Keratinocyte (primary cell): ENCODE measurements around the gene CLNK. TPM values are rescaled to one million over a fixed set of nuclear protein-coding genes. Genes with fewer than 3 reads are reported as not detected.

ENCODE experiments used
- DNase-seq: peaks from one replicate; pipeline ENCODE4 v3.0.0-alpha.2; 2011; ENCODE audit warnings: low read depth, missing footprints, low spot score
- FAIRE-seq: peaks from 2 replicates; lab custom pipeline; 2011; peaks lifted over from hg19 to GRCh38; lab: Jason Lieb, UNC
- H2AFZ ChIP-seq: 2 replicates; pipeline ENCODE4 v1.6.0; 2012; ENCODE audit warnings: low read length, control low read depth, inconsistent platforms; ENCODE audit not compliant: control insufficient read depth
- H3K27ac ChIP-seq: 2 replicates; pipeline ENCODE4 v1.5.1; 2011; ENCODE audit warnings: low read length; ENCODE audit not compliant: control insufficient read depth, insufficient read depth
- H3K27me3 ChIP-seq: 3 replicates; pipeline ENCODE4 v1.6.0; 2011; ENCODE audit warnings: low read length; ENCODE audit not compliant: control insufficient read depth, insufficient read depth; ENCODE audit errors: extremely low read depth
- H3K36me3 ChIP-seq, 2 experiments: 2 replicates in 1 of 2; 3 replicates in 1 of 2; pipeline ENCODE4 v1.5.1; 2011; ENCODE audit warnings: low read length in 2 of 2, mild to moderate bottlenecking in 1 of 2; ENCODE audit not compliant: control insufficient read depth in 2 of 2, insufficient read depth in 2 of 2; ENCODE audit errors: extremely low read depth in 1 of 2
- H3K4me1 ChIP-seq: 3 replicates; pipeline ENCODE4 v1.5.1; 2011; ENCODE audit warnings: low read length; ENCODE audit not compliant: control insufficient read depth, insufficient read depth; ENCODE audit errors: extremely low read depth
- H3K4me2 ChIP-seq: 3 replicates; pipeline ENCODE4 v1.6.0; 2011; ENCODE audit warnings: low read depth, low read length; ENCODE audit not compliant: control insufficient read depth, insufficient read depth; ENCODE audit errors: extremely low read depth
- H3K4me3 ChIP-seq, 3 experiments: fragments of 200-600 bp in 1 of 3; sonication (generic) in 1 of 3; 2 replicates in 2 of 3; 3 replicates in 1 of 3; pipeline ENCODE4 v1.5.1; 2011 to 2016; ENCODE audit warnings: low read length in 3 of 3, mild to moderate bottlenecking in 3 of 3, control low read depth in 2 of 3, inconsistent platforms in 1 of 3, low read depth in 1 of 3, mixed read lengths in 1 of 3, mixed run types in 1 of 3, moderate library complexity in 1 of 3; ENCODE audit not compliant: control insufficient read depth in 2 of 3, insufficient read depth in 2 of 3; ENCODE audit errors: extremely low read depth in 1 of 3
- H3K79me2 ChIP-seq: 2 replicates; pipeline ENCODE4 v1.6.0; 2012; ENCODE audit warnings: low read length; ENCODE audit not compliant: control insufficient read depth, insufficient read depth
- H3K9ac ChIP-seq: 3 replicates; pipeline ENCODE4 v1.6.0; 2011; ENCODE audit warnings: low read length; ENCODE audit not compliant: control insufficient read depth, insufficient read depth; ENCODE audit errors: extremely low read depth
- H3K9me1 ChIP-seq: 3 replicates; pipeline ENCODE4 v1.6.0; 2011; ENCODE audit warnings: low read length; ENCODE audit not compliant: control insufficient read depth, insufficient read depth; ENCODE audit errors: extremely low read depth
- H3K9me3 ChIP-seq: 2 replicates; pipeline ENCODE4 v1.5.1; 2012; ENCODE audit warnings: low read depth, low read length; ENCODE audit not compliant: control insufficient read depth
- H4K20me1 ChIP-seq: 3 replicates; pipeline ENCODE4 v1.6.0; 2011; ENCODE audit warnings: low read length; ENCODE audit not compliant: control insufficient read depth, insufficient read depth; ENCODE audit errors: extremely low read depth
- CTCF ChIP-seq, 3 experiments: IDR thresholded peaks in 1 of 3; conservative IDR thresholded peaks in 1 of 3; optimal IDR thresholded peaks in 1 of 3; 2 replicates in 2 of 3; 3 replicates in 1 of 3; pipeline versions ENCODE3 to v1.5.1; 2011; ENCODE audit warnings: low read length in 3 of 3, mild to moderate bottlenecking in 3 of 3, moderate library complexity in 2 of 3, control low read depth in 1 of 3, inconsistent platforms in 1 of 3; ENCODE audit not compliant: insufficient read depth in 2 of 3; ENCODE audit errors: extremely low read depth in 1 of 3
- EZH2 ChIP-seq: IDR thresholded peaks from one replicate; pipeline ENCODE4 v1.6.1; 2012; ENCODE audit warnings: inconsistent platforms, mild to moderate bottlenecking, low read length, moderate library complexity
- dilution Hi-C: fragments of 300-500 bp; cut with MboI; formaldehyde crosslinking; loops from one replicate; pipeline ENCODE4 v1.7.0; 2020; ENCODE audit warnings: low sequenced_read_pairs; ENCODE audit not compliant: extremely low pct_ligation_motif_present
- polyA plus RNA-seq, 5 experiments: library from polyadenylated mRNA; depleted of rRNA in 3 of 5; stranded (reverse) in 3 of 5; stranded (forward) in 1 of 5; unstranded in 1 of 5; fragments of >200 nt; gene quantifications; 1 replicate in 1 of 5; 2 replicates in 3 of 5; 3 replicates in 1 of 5; pipeline versions ENCODE4 v1.2.1 to v1.2.3, GENCODE V29; 2011 to 2012; ENCODE audit warnings: missing spikeins in 2 of 5, low read depth in 1 of 5, low replicate concordance in 1 of 5

The CLNK gene
- polyA plus RNA-seq, 1 donor (not counting 4 experiments of a cell fraction or from before 2014, with no cell fraction given) = not detected

- no peaks in the 10 kb centered on the region for H3K79me2 ChIP-seq
- FAIRE-seq = no peak
- no peak for TF ChIP-seq EZH2
- no peak for TF ChIP-seq CTCF (optimal IDR thresholded peaks at IDR 0.05 in 1 of 3, IDR thresholded peaks at IDR 0.05 in 1 of 3, conservative IDR thresholded peaks at IDR 0.05 in 1 of 3; ENCODE audit: extremely low read depth in 1 of 3, insufficient read depth in 2 of 3, low read length in 3 of 3)
- no peaks in the 10 kb centered on the region for H3K36me3 ChIP-seq
- no peak overlapping the region for H3K9ac ChIP-seq
- H3K27me3 ChIP-seq = no peaks in the 10 kb centered on the region
- no peak for DNase-seq
- no peaks in the 10 kb centered on the region for H3K9me3 ChIP-seq
- dilution Hi-C loops = no loop called here
- H3K9me1 ChIP-seq = no peaks in the 10 kb centered on the region
- no peaks in the 10 kb centered on the region for H4K20me1 ChIP-seq
- H3K4me2 ChIP-seq = no peak overlapping the region
- H3K27ac ChIP-seq = no peak overlapping the region
- no peak overlapping the region for H3K4me3 ChIP-seq
- H3K4me1 ChIP-seq = no peaks in the 10 kb centered on the region
- no peak overlapping the region for H2AFZ ChIP-seq
Measured at GRCh38 chr4:10478621-10479020, 205.9 kb downstream of the CLNK start.

GRCh38 chr4:10470505-10470904 is 214.1 kb downstream of the CLNK start:
- Histone ChIP-seq H3K36me3 (no peaks in the 10 kb centered on the region), H4K20me1 (no peaks in the 10 kb centered on the region), H3K27me3 (no peaks in the 10 kb centered on the region), H3K4me2 (no peak overlapping the region), H3K9me1 (no peaks in the 10 kb centered on the region), H3K79me2 (no peaks in the 10 kb centered on the region), H3K9ac (no peak overlapping the region), H2AFZ (no peak overlapping the region), H3K4me3 (no peak overlapping the region), H3K27ac (no peak overlapping the region), H3K9me3 (no peaks in the 10 kb centered on the region), H3K4me1 (no peaks in the 10 kb centered on the region)
- DNase-seq (no peak), FAIRE-seq (no peak)
- no peak for TF ChIP-seq CTCF (optimal IDR thresholded peaks at IDR 0.05 in 1 of 3, IDR thresholded peaks at IDR 0.05 in 1 of 3, conservative IDR thresholded peaks at IDR 0.05 in 1 of 3; ENCODE audit: extremely low read depth in 1 of 3, insufficient read depth in 2 of 3, low read length in 3 of 3)
- TF ChIP-seq EZH2 = no peak
- dilution Hi-C loops = no loop called here
